HG02642 (cell line): ENCODE data around the gene C22orf31.

Experiments
- ATAC-seq: cut with Tn5 transposase; IDR thresholded peaks from one replicate; pipeline ENCODE4 v1.9.1; 2021; ENCODE audit warnings: mild to moderate bottlenecking; ENCODE audit not compliant: unreplicated experiment, poor library complexity

The C22orf31 gene

DNA sequence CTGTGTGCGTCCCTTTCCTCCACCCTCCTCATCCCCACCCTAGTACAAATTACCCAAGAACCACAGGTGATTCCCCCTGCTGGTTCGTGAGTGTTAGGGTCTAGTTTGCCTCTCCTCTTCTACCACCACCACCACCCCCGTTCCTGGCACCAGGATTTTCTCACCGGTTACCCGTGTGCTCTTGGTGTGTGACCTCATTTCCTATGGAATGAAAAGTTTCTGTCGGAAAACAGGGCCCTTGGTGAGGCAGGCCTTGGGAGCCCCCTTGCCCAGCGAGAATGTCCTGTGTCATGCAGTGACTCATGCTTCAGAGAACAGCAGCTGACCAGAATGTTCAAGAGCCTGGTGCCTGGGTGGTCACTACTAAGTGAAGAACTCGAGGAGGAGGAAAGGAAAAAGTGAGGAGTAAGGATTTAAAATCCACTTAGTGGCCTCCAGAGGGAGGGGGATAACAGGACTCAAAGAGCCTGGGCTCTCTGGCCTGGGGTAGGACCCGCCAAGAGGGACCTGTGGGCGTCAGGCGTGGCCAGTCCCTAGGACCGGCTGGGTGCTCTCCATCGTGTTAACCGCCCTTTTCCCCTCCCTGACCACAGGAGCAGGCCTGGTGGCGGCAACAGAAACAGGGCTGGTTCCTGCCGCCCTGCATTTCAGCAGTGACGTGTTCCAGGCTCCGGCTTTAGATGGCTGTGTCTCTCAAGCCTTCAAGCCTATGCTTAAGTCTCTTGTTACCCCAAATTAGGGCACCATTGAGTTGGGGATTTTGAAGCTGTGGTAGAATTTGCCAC lies 30.2 kb downstream of the C22orf31 start:
- no peak for ATAC-seq

DNA sequence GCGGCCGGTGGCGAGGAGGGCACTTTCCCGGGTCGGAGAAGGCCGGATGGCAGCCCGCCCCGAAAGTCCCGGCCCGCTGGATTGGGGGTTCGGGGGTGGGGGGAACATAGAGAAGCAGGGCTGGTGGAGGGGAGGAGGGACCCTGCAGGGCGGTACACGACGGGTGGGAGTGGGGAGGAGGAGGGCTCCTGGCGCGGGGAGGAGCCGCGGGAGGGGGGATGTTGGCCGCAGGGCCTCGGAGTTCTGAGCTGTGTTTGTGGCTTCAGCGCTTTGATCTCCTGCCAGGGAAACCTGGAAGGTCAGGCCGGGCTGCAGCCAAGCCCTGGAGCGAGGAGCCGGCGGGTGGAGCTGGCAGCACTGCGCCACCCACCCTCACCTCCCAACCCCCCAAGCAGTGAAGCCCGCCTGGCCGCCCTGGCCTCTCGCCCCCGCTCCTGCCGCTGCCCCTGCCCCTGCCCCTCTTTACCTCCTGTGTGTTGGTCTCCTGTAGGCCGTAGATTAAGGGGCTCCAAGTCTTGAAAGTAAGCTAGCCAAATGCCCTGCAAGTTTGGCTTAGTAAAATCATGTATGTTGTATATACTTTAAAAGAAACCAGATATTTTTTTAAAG lies 30.9 kb downstream of the C22orf31 start:
- ATAC-seq, result no peak

DNA sequence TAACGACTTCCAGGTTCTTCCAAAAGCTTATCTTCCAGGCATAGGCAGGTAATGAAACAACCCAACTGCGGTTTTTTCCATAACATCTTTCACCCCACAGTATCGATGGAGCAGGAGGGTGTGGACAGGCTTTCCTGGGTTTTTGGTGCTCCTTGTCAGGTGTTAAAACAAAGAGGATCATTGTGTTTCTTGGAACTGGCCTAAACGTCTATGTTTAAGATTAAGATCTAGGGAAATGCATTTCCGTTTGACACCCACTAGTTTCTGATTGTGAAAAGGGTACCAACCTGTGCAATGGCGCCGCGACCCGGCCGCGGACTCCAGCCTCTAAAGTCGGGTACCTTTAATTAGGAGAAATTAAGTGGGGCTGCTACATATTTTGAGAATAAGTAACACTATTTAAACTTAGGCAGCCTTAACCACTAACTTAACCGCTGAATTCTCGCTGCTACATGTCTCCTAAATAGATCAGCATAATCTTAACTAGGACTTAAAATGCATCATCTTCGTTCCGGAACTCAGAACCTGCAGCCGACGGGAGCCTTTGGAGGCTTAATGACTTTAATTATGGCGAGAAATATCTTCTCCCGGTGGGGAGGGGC lies 31.5 kb downstream of the C22orf31 start:
- no peak for ATAC-seq

DNA sequence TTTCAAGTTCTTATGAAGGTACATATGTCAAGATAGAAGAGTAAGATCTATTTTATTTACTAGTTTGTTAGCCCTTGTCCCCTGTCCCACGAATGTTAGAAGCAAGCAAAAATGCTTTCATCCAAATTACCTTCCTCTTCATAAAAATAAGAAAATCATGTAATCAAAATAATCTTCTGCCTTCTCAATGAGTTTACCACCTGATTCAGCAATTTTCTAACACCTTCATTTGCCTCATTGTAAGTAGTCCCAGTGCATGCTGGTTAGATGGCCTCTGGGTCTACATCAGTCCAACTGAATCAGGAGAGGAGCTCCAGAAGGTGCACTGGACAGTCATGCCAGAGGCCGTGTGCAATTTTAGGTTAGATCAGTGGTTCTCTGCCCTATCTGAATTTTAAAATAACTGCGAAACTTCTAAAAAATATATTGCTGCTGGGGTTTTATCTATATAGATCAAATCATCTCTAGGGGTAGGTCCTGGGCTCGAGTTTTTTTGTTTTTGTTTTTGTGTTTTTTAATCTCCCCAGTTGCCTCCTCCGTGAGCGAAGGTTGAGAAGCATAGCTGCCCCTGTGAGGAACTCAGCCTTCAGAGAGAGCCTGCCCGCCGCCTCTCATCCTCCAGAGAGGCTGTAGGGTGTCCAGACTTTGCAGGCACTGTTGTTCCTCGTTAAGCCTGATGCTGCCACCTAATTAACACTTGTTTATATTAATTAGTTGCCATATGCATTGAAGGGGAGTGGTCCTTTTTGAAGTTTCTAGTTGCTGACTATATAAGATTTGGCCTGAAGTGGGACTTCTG lies 32.2 kb downstream of the C22orf31 start:
- ATAC-seq, result no peak

DNA sequence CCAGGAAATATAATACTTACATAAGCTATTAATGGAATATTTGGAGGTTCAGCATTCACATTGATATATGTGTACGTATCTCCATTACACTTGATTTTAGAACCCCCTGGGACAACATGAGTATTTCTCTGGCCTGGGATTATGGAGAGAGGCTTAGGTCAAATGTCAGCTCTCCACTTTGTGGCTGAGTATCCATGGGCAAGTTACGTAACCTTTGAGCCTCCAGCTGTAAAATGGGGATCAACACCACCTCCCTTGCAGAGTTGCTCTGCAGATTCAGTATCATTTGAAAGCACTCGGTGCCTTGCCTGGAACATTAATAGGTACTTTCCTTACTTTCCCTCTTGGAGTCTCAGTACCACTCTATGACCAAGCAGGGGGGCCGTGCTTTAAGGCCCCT lies 33.2 kb downstream of the C22orf31 start:
- no peak for ATAC-seq

DNA sequence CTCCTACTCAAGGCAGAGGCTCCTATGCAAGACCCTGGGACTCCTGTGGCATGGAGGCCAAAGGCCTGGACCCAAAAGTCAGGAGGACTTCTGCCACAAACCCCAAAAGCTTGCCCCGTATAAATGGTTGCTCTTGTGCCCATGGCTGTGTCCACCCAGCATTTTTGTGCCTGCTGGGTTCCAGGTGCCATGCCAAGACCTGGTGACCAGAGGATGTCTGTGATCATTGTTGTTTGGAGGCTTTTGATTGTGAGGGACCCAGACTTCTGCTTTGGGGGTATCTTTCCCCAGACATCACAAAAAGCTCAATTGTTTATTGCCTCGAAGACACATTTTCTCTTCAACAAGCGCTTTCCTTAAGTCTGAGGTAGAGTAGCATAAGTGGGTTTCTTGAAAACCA lies 35.1 kb downstream of the C22orf31 start:
- ATAC-seq, result no peak

DNA sequence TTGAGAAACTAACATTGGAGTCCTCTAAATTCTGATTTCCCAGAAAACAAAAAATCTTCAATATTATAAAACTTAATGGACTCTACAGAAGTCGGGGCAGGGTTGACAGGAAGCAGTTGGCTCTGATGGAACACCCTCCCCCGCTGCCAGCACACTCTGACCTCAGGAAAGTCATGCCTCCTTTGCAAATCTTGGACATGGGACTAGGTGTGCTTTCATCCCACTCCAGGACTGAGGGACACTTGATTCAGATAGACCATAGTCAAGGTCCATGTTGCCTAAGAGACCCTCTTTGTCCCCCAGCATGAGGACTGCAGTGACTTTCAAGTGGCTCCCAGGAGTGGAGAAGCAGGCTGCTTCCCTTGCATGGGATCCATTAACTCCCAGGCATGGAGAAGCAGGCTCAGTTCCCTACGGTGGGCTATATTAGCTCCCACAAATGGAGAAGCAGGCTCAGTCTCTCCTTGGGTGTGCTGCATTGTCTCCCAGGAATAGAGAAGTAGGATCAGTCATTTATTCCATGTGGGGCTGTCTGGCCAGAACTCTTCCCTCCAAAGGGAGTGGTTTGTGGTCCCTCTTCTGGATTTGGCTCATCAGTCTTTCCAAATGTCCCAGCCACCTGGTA lies 38.3 kb downstream of the C22orf31 start:
- ATAC-seq, result no peak

DNA sequence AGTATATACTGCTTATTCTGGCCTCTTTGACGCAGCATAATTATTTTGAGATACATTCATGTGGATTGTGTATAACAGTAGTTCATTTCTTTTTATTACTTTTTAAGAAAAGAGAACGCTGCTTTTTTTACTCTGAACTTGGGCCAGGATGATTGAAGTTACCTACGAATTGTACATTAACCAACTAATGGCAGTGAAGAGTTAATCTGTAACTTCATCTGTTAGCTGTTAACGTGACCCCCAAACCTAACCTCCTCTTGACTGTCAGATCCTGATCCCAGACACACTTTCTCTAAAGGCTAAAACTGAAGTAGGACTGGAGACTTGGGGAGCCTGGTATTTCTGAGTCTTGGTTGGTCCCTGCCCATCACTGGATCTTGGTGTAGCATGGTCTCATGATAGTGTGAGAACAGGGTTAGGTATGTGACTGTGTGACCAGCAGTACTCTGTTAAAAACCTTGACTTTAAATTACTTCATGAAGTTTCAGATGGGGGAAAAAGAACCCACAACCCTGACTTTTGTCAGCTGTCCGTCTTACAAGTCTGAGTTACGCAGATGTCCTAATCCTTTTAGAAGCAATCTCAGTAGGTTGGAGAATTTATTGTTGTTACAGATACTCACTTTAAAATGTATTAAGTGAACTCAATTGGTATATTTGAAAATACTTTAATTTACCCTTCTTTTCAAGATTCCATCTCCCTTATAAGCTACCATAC lies 39.4 kb downstream of the C22orf31 start:
- no peak for ATAC-seq

DNA sequence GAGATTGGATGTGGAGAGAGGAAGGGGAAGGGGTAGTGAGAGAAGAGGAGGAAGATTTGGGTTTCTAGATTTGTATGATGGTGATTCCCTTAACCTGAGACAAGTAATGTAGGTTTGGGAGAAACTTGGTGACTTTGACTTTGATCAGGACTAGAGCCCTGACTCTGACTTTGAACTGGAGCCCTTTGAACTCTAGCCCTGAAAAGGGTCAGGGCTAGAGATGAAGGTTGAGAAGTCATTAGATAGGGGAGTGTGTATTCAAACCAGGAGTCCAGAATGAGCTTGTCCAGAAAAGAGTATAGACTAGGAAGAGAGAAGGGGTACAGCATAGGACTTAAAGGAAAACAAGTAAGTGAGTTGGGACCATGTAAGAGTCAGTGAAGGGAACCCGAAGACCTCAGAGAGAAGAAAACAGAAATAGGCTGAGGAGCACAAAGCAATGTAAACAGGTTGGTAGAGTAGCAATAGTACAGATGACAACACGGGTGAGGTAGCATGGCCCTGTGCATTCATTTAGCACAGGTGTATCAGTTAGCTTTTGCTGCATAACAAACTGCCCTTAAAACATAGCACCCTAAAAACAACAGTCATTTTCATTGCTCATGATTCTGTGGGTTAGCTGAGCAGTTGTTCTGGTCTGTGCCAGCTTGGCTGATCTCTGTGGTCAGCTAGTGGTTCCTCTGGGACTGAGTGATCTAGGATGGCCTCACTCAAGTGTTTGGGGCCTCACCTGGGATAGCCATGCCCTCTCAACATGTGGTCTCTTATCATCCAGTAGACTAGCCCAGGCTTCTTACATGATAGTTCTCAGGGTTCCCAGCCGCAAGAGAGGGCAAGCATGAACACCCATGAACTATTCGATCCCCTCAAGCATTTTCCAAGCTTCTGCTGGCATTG lies 43.1 kb downstream of the C22orf31 start:
- no peak for ATAC-seq

DNA sequence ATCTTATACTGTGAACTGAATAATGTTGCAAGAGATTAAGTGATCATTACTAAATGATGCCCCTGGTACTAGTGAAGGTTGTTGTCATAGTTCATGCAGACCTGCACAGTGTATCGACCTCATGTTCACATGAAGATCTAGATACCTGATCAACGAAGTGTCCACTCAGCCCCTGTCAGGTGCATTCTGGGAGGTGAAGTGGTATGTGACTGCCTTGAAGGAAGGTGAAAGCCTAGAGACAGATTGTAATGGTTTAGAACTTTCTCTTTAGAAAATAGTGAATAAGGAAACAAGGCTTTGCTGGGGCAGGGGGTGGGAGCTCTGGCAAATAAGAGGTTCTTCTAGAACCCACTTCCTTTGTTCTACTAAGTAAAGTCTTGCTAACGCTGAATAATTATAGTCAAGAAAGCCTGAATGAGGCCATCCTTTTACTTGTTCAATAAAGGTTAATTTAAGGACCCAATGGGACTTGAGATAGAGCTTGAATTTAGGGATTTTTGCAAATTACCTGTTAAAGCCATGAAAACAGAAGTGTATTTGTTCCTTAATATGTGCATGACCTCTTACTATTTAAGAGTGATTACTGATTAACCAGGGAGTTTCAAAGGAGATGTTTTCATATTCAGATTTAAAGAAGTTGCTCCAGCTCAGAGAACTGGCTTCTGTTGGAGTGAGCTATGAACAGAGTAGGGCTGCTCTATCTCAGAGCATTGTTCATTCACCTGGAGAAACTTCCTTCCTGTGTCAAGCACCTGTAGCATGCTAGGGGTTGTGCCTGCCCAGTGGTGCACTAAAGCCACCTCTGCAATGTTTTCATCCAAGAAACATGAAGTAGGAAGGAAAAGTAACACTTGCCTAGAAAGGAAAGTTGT lies 45.3 kb downstream of the C22orf31 start:
- ATAC-seq, result no peak

DNA sequence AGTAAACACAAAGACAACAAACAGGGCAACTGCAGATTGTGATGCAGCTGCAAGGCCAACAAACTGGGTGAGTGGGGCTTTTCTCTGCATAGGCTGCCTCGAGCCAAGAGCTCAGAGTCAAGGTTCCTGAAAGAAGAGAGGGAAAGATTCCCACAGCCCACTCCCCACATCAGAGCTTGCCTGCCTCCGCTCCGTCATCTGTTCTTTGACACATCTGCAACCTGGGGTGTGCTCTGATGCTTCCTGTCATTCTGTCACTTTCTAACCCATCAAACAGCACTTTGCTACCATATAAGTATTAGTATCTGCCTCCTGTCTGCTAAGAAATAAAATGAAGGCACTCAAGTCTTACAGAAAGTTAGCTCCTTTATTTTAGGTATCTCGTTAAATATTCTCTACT lies 46.9 kb downstream of the C22orf31 start:
- no peak for ATAC-seq

DNA sequence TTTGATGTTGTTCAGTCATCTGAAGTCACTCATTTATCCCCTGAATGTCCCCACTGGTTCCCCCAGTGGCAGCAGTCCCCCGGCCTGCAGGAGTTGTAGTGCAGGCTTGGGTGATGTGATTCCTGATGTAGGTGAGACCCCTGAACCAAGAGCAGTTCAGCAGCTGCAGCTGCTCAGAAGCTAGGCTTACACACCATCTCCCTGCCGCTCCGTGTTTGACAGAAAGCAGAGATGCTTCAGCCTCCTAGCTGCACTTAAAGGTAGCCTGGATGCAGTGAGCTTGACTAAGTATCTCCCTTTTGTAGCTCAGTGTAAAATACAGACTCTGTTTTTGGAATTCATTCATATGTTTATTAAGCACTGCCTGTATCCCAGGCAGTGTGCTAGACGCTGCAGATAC lies 47.3 kb downstream of the C22orf31 start:
- no peak for ATAC-seq

DNA sequence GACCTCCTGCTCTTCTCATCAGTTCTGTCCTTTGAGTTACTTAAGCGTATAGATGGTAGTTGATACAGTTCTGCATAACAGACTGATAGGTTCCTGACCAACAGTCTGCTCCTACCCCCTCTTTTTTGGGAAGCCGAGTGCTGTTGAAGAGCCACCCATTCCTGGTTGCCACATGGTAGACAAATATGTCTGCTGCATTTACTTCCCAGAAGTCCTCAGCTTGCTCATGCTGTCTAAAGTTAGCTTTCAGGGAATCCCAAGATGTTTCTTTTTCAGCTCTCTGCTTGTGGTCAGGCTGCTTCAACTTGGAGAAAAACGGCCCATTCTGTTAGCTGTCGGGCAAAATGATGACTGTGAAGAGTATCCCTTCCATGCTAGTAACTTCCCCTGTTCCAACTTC lies 48.7 kb downstream of the C22orf31 start:
- no peak for ATAC-seq

DNA sequence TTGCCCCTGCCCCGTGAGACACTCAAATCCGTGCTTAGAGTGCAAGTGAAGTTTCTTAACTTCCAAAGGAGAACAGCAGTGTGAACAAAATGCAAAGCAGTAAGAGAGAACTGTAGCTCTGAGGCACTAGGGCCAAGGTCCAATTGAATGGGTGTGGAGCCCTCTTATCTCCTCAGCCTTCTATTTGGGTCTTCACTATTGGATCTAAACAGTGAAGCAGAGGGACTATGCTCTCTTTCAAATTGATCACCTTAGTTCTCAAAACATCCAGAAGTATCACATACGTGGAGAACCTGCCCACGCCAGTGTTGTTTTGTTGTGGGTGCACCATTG lies 49.6 kb downstream of the C22orf31 start:
- ATAC-seq, result no peak

DNA sequence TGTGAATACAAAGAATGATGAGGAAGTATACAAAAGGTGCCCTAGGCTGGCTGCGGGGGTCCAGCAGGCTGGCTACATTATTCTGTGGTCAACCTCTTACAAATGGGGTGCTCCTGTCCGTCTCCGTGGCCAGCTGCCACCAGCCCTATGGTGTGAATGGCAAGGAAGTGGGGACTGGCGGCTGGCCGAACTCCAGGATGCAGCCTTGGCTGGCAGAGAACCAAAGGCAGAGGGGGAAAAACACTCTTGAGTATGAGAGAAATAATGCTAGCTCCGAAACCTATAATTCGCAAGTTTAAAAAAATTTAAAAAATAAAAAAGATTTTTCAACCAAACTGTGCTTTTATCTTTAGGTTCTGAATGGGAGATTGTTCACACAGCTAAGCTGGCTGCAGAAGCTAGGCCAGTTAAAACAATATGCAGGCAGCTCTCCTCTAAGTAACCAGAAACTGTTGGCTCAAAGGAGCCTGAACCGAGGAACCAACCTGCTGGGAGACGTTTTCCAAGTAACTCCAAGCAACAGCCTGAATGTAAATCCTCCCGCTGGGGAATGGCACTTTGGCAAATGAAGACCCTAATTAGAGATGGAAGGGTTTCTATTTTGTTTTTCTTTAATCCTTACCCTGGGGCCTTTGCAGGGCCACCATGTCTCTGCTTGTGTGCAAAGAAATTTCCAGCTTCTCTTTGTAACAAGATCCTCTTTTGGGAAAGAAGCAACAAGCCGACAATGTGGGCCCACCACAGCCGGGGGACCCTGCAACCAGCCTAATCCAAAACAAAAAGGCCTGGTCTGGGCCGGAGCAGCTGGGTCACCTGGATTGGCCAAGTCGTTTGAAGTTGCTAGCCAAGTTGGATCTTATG lies 50.2 kb downstream of the C22orf31 start:
- no peak for ATAC-seq

DNA sequence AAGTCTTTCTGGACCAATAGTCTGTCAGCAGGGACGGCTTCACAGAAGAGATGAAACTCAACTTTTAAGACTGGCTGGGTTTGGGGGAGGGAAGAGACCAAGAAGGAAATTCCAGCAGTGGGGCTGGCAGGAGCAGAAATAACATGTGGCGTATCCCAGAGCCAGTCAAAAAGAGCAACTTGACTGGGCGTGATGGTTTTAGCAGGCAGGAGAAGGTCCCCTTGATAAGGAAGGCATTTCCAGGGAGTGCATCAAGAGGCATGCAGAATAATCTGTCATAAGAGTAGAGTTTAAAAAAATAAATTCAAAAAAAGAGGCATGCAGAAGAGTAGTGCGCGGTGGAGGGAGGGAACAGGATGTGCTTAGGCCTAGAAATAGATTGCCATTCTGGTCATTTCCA lies 52.5 kb downstream of the C22orf31 start:
- ATAC-seq, result no peak
